OCI-LY7 (cell line): ENCODE measurements around the gene KRT31.

Experiments
- CTCF ChIP-seq: fragments of 200-600 bp; sonication (generic); conservative IDR thresholded peaks from 2 replicates; pipeline ENCODE4 v1.5.1; 2014; ENCODE audit warnings: mild to moderate bottlenecking, antibody characterized with exemption, low read length, moderate library complexity, mixed read lengths
- EZH2phosphoT487 ChIP-seq: fragments of 200-600 bp; sonication (generic); IDR thresholded peaks from 2 replicates; pipeline ENCODE4 v1.6.1; 2018; ENCODE audit warnings: low read depth, borderline replicate concordance, mild to moderate bottlenecking, mixed run types, antibody characterized with exemption, low read length, moderate library complexity, mixed read lengths

- TF ChIP-seq CTCF: no peak
- TF ChIP-seq EZH2phosphoT487: no peak
Observed at GRCh38 chr17:41415411-41415810, 18.0 kb upstream of the KRT31 start.
